B cell (primary cell): ENCODE data around the gene TFEB.

Experiments used
- CTCF ChIP-seq: fragments of 200-600 bp; IDR thresholded peaks from one replicate; pipeline ENCODE4 v1.8.0; 2022; ENCODE audit warnings: antibody characterized with exemption, mild to moderate bottlenecking
- EZH2 ChIP-seq: IDR thresholded peaks from 2 replicates; pipeline ENCODE4 v1.6.1; 2012; ENCODE audit warnings: borderline replicate concordance, low read depth, mild to moderate bottlenecking, moderate library complexity, low read length; ENCODE audit not compliant: insufficient read depth, poor library complexity, severe bottlenecking

- TF ChIP-seq CTCF: no peak
- no peak for TF ChIP-seq EZH2
Measured at GRCh38 chr6:41739041-41739440, 3.6 kb upstream of the TFEB start.
